Measurements from ENCODE around the gene IRAK4. TPM values are rescaled to one million over a fixed set of nuclear protein-coding genes. Genes with fewer than 3 reads are reported as not detected.

The IRAK4 gene
- polyA plus RNA-seq, 2 donors, result 10.9 to 15.5 TPM

DNA sequence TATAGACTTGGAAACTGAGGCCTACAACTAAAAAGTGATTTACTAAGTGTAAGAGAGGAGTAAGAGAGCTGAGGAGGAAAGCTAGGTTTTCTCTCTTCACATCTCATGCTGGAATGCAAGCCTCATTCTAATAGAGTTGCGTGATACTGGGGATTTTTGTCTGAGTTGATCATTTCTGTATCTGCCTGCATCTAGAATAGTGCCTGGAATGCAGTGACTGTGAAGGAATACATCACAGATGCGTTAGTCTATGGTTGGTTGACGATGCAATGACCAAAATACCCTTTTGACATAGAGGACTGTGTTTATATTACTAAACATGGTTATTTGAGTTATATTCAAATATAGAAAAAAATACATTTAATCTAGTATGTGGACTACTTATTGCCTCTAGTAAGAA lies 67.9 kb downstream of the IRAK4 start:
- no peak overlapping the region for H3K4me3 ChIP-seq (ENCODE audit: low read depth in 1 of 2, low read length in 2 of 2)
- no peaks in the 10 kb centered on the region for H3K27me3 ChIP-seq (ENCODE audit: control insufficient read depth in 1 of 2, insufficient read depth in 2 of 2, low read length in 2 of 2)
- no peak overlapping the region for H3K27ac ChIP-seq (ENCODE audit: low read depth in 2 of 2, low read length in 1 of 2)
- 87 to 93% methylated on average over 3 of the region's 3 CpGs for WGBS, 2 donors
- H3K9me3 ChIP-seq (ENCODE audit: control insufficient read depth in 2 of 2, insufficient read depth in 1 of 2, low read depth in 1 of 2, low read length in 1 of 2), result no peaks in the 10 kb centered on the region
- H3K36me3 ChIP-seq (ENCODE audit: control insufficient read depth in 2 of 2, insufficient read depth in 2 of 2, low read length in 1 of 2), result no peaks in the 10 kb centered on the region
- no peaks in the 10 kb centered on the region for H3K4me1 ChIP-seq (ENCODE audit: control insufficient read depth in 2 of 2, insufficient read depth in 2 of 2, low read length in 1 of 2)

DNA sequence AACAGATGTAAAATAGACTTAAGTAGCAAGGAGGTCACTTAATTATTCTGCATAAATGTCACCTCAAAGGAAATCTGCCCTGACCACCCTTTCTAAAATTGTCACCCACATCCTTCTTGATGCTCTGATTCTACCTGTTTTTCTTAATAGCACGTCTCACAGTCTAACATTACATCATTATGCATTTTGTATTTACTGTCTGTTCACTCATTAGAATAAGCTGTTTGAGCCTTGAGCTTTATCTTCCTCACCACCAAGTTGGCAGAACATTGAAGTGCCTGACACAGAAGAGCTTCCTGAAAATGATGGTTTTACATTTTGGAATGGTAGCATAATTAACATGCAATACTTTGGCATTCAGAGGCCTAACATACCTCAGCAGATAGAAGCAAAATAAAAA lies 68.3 kb downstream of the IRAK4 start:
- no peaks in the 10 kb centered on the region for H3K36me3 ChIP-seq (ENCODE audit: control insufficient read depth in 2 of 2, insufficient read depth in 2 of 2, low read length in 1 of 2)
- WGBS, 2 donors, result 74 to 80% methylated on average over 1 of the region's 1 CpG
- H3K4me1 ChIP-seq (ENCODE audit: control insufficient read depth in 2 of 2, insufficient read depth in 2 of 2, low read length in 1 of 2), result no peaks in the 10 kb centered on the region
- H3K27ac ChIP-seq (ENCODE audit: low read depth in 2 of 2, low read length in 1 of 2), result no peak overlapping the region
- no peaks in the 10 kb centered on the region for H3K27me3 ChIP-seq (ENCODE audit: control insufficient read depth in 1 of 2, insufficient read depth in 2 of 2, low read length in 2 of 2)
- H3K9me3 ChIP-seq (ENCODE audit: control insufficient read depth in 2 of 2, insufficient read depth in 1 of 2, low read depth in 1 of 2, low read length in 1 of 2), result no peaks in the 10 kb centered on the region
- no peak overlapping the region for H3K4me3 ChIP-seq (ENCODE audit: low read depth in 1 of 2, low read length in 2 of 2)

DNA sequence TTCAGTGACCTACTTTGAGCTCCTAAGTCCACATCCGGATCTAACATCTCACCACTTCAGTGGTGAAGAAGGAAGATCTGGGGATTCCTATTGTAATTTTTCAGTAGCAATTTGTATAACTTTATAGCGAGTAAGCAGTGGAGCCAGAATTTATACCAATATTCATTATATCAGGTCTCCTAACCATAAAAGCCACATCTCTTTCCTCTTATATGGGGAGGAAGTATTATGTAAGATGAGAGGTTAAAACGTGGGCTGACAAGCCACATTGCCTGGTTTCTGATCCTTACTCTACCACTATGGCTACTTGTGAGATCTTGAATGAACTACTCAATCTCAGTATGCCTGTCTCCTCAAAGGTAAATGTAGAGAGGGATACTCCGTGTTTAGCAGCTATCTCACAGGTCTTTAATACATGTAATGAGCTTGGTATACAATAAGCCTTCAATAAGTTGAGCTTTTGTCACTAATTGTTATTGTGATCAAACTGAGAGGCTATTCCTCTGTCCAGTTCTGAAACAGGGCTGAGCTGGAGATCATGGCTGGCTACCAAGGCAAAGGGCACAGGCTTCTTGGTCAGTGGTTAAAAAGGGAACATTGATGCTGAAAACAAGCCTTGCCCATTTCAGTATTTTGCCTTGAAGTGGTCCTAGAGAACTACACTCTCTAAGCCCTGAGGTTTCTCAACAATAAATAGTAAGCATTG lies 73.9 kb downstream of the IRAK4 start:
- 67 to 76% methylated on average over 4 of the region's 4 CpGs for WGBS, 2 donors
- Histone ChIP-seq H3K27me3 (ENCODE audit: control insufficient read depth in 1 of 2, insufficient read depth in 2 of 2, low read length in 2 of 2) (no peaks in the 10 kb centered on the region), H3K36me3 (ENCODE audit: control insufficient read depth in 2 of 2, insufficient read depth in 2 of 2, low read length in 1 of 2) (no peaks in the 10 kb centered on the region), H3K9me3 (ENCODE audit: control insufficient read depth in 2 of 2, insufficient read depth in 1 of 2, low read depth in 1 of 2, low read length in 1 of 2) (no peaks in the 10 kb centered on the region), H3K4me1 (ENCODE audit: control insufficient read depth in 2 of 2, insufficient read depth in 2 of 2, low read length in 1 of 2) (peaks cover 0 to 3% of the 10 kb centered on the region in 2 donors), H3K27ac (ENCODE audit: low read depth in 2 of 2, low read length in 1 of 2) (no peak overlapping the region), H3K4me3 (ENCODE audit: low read depth in 1 of 2, low read length in 2 of 2) (no peak overlapping the region)

DNA sequence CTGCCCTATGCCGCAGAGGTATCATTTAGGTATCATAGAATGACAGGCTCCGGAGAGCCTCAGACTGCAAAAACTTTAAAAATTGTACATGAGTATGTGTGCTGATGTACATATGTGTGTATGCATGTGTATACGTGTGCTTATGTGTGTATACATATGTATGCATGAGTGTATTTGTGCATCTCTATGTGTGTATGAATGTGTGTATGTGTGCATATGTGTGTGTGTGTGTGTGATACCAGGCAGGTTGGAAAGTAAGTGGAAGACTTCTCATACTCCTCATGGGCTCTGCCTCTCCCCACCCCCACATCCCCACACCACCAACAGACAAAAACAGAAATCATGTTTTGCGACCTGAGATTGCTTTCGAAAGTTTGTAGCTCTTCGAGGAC lies 76.5 kb downstream of the IRAK4 start:
- H3K36me3 ChIP-seq (ENCODE audit: control insufficient read depth in 2 of 2, insufficient read depth in 2 of 2, low read length in 1 of 2), result no peaks in the 10 kb centered on the region
- peak overlapping the region; percentile 84 to 97 for H3K4me3 ChIP-seq (ENCODE audit: low read depth in 1 of 2, low read length in 2 of 2)
- H3K4me1 ChIP-seq (ENCODE audit: control insufficient read depth in 2 of 2, insufficient read depth in 2 of 2, low read length in 1 of 2), result peaks cover 0 to 3% of the 10 kb centered on the region in 2 donors
- H3K27me3 ChIP-seq (ENCODE audit: control insufficient read depth in 1 of 2, insufficient read depth in 2 of 2, low read length in 2 of 2), result no peaks in the 10 kb centered on the region
- H3K9me3 ChIP-seq (ENCODE audit: control insufficient read depth in 2 of 2, insufficient read depth in 1 of 2, low read depth in 1 of 2, low read length in 1 of 2), result no peaks in the 10 kb centered on the region
- 39 to 43% methylated on average over 6 of the region's 6 CpGs for WGBS, 2 donors
- H3K27ac ChIP-seq (ENCODE audit: low read depth in 2 of 2, low read length in 1 of 2), result peak overlapping the region; percentile 96 to 97

DNA sequence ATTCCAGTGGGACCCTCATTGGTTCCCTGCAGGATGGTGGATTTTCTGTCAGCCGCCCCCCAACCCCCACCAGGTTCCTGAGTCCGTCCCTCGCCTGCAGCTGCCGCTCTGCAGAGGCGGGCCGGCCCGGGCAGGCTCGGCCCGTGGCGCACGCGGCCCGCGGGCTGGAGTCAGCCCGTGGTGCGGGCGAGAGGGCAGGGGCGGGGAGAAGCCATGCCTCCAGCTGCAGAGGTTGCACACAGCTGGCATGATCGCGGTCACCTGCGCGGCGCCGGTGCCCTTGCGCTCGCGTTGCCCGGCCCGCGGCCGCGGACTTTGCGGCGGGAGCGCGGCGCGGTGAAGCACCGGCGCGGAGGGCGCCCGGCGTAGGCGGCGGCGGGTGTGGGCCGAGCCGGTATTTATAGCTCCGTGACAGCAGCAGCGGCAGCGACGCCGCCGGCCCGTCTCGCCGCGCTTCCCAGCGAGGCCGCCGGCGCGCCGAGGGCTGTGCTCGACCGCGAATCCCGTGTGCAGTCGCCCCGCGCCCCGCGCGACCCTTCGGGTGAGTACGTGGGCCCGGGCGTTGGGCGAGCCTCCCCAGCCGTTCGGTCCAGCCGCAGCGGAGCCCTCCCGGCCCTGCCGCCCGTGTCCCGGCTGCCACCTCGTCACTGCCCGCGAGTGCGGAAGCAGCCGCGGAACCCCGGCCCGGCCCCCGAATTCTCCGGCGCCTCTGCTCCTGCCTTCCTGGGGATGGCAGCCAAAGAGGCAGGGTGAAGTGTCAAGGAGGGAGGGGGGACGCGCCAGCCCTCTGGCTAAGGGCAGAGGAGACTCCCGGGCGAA lies 77.1 kb downstream of the IRAK4 start, which contains the start of gene TMEM117:
Gene TMEM117, plus strand, starts transcription at position 426 of the 819 bp plus-strand sequence.
- Histone ChIP-seq H3K4me3 (ENCODE audit: low read depth in 1 of 2, low read length in 2 of 2) (peak within 1 kb of the TSS; percentile 84 to 97), H3K36me3 (ENCODE audit: control insufficient read depth in 2 of 2, insufficient read depth in 2 of 2, low read length in 1 of 2) (no peaks in the 10 kb centered on the region), H3K27ac (ENCODE audit: low read depth in 2 of 2, low read length in 1 of 2) (peak within 1 kb of the TSS; percentile 96 to 97), H3K9me3 (ENCODE audit: control insufficient read depth in 2 of 2, insufficient read depth in 1 of 2, low read depth in 1 of 2, low read length in 1 of 2) (no peaks in the 10 kb centered on the region), H3K4me1 (ENCODE audit: control insufficient read depth in 2 of 2, insufficient read depth in 2 of 2, low read length in 1 of 2) (peaks cover 0 to 3% of the 10 kb centered on the region in 2 donors), H3K27me3 (ENCODE audit: control insufficient read depth in 1 of 2, insufficient read depth in 2 of 2, low read length in 2 of 2) (no peaks in the 10 kb centered on the region)
- WGBS, 2 donors, result 0 to 1% methylated on average over 87 to 103 of the region's 103 CpGs

DNA sequence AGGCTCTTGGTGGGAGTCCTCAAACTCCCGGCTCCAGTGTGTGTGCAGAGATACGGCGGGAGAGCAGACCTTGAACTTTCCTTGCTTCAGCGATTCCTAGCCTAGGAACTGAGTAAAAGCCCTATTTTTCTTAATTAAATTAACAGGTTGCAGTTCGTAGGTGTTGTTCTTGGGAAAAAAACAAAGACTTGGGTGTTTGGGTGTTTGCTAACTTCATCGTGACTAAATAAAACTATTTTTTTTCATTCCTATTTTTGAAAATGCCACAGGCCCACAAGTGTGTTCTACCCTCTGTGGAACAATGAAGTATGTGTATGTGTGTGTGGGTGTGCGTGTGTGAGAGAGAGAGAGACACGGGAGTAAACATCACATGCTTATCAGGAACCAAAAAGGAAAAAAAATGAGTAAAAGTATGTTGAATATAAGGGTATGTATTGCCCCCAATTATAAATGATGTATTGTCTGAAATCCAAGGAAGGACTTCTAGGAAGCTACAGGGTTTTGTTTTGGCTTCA lies 77.8 kb downstream of the IRAK4 start:
- H3K4me1 ChIP-seq (ENCODE audit: control insufficient read depth in 2 of 2, insufficient read depth in 2 of 2, low read length in 1 of 2), result peaks cover 0 to 3% of the 10 kb centered on the region in 2 donors
- WGBS, 2 donors, result 1 to 2% methylated on average over 8 of the region's 8 CpGs
- H3K36me3 ChIP-seq (ENCODE audit: control insufficient read depth in 2 of 2, insufficient read depth in 2 of 2, low read length in 1 of 2), result no peaks in the 10 kb centered on the region
- H3K27ac ChIP-seq (ENCODE audit: low read depth in 2 of 2, low read length in 1 of 2), result peak overlapping the region; percentile 96 to 97
- H3K27me3 ChIP-seq (ENCODE audit: control insufficient read depth in 1 of 2, insufficient read depth in 2 of 2, low read length in 2 of 2), result no peaks in the 10 kb centered on the region
- no peaks in the 10 kb centered on the region for H3K9me3 ChIP-seq (ENCODE audit: control insufficient read depth in 2 of 2, insufficient read depth in 1 of 2, low read depth in 1 of 2, low read length in 1 of 2)
- H3K4me3 ChIP-seq (ENCODE audit: low read depth in 1 of 2, low read length in 2 of 2), result peak overlapping the region; percentile 84 to 97

Other genes with a start within 250 kb of the IRAK4 start
- not detected for gene ADAMTS20, start 206.7 kb upstream of the IRAK4 start, polyA plus RNA-seq
- gene PUS7L, start 161 bp upstream of the IRAK4 start, polyA plus RNA-seq, result 1 to 10 TPM; 1.7 to 1.9 TPM
- gene TWF1, start 47.4 kb downstream of the IRAK4 start, polyA plus RNA-seq, result 100 to 1,000 TPM in 1 of 2 donors, 10 to 100 TPM in 1; 73.1 to 120 TPM
- gene TMEM117, start 77.1 kb downstream of the IRAK4 start, polyA plus RNA-seq, result 1 to 10 TPM; 5.2 to 6.6 TPM

Data from esophagus (tissue), 2 donors.